NCI-H82 treated with DMSO at 0.1 percent for 48 hours (cell line): ENCODE measurements around the gene LTB.

Source experiments
- DNase-seq: peaks from one replicate; lab custom pipeline; 2025; ENCODE audit not compliant: unreplicated experiment; lab: John Stamatoyannopoulos, UW

Gene LTB

DNA sequence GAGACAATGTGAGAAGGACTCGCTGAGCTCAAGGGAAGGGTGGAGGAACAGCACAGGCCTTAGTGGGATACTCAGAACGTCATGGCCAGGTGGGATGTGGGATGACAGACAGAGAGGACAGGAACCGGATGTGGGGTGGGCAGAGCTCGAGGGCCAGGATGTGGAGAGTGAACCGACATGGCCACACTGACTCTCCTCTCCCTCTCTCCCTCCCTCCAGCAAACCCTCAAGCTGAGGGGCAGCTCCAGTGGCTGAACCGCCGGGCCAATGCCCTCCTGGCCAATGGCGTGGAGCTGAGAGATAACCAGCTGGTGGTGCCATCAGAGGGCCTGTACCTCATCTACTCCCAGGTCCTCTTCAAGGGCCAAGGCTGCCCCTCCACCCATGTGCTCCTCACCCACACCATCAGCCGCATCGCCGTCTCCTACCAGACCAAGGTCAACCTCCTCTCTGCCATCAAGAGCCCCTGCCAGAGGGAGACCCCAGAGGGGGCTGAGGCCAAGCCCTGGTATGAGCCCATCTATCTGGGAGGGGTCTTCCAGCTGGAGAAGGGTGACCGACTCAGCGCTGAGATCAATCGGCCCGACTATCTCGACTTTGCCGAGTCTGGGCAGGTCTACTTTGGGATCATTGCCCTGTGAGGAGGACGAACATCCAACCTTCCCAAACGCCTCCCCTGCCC is 5.2 kb downstream of the LTB start:
- DNase-seq, result no peak

GRCh38 chr6:31575952-31576685 is 6.1 kb downstream of the LTB start:
- DNase-seq, result no peak

DNA sequence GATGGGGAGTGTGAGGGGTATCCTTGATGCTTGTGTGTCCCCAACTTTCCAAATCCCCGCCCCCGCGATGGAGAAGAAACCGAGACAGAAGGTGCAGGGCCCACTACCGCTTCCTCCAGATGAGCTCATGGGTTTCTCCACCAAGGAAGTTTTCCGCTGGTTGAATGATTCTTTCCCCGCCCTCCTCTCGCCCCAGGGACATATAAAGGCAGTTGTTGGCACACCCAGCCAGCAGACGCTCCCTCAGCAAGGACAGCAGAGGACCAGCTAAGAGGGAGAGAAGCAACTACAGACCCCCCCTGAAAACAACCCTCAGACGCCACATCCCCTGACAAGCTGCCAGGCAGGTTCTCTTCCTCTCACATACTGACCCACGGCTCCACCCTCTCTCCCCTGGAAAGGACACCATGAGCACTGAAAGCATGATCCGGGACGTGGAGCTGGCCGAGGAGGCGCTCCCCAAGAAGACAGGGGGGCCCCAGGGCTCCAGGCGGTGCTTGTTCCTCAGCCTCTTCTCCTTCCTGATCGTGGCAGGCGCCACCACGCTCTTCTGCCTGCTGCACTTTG is 6.8 kb downstream of the LTB start, which contains the start of gene TNF:
Gene TNF, plus strand, starts transcription at position 231 of the 567 bp plus-strand sequence. Its CDS starts 177 bp downstream, at position 408.
- DNase-seq, result no peak

GRCh38 chr6:31574106-31575061 is 7.8 kb downstream of the LTB start:
- DNase-seq, result no peak

GRCh38 chr6:31573239-31574105 is 8.8 kb downstream of the LTB start:
- no peak for DNase-seq

DNA sequence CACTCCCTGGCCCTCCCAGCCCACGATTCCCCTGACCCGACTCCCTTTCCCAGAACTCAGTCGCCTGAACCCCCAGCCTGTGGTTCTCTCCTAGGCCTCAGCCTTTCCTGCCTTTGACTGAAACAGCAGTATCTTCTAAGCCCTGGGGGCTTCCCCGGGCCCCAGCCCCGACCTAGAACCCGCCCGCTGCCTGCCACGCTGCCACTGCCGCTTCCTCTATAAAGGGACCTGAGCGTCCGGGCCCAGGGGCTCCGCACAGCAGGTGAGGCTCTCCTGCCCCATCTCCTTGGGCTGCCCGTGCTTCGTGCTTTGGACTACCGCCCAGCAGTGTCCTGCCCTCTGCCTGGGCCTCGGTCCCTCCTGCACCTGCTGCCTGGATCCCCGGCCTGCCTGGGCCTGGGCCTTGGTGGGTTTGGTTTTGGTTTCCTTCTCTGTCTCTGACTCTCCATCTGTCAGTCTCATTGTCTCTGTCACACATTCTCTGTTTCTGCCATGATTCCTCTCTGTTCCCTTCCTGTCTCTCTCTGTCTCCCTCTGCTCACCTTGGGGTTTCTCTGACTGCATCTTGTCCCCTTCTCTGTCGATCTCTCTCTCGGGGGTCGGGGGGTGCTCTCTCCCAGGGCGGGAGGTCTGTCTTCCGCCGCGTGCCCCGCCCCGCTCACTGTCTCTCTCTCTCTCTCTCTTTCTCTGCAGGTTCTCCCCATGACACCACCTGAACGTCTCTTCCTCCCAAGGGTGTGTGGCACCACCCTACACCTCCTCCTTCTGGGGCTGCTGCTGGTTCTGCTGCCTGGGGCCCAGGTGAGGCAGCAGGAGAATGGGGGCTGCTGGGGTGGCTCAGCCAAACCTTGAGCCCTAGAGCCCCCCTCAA is 9.9 kb downstream of the LTB start, which contains the start of gene LTA:
Gene LTA, plus strand, starts transcription at position 249 of the 871 bp plus-strand sequence. Its CDS starts 454 bp downstream, at position 703.
- no peak for DNase-seq

GRCh38 chr6:31569861-31570536 is 12.2 kb downstream of the LTB start:
- DNase-seq, result no peak

GRCh38 chr6:31568537-31568961 is 13.7 kb downstream of the LTB start:
- DNase-seq, result no peak

DNA sequence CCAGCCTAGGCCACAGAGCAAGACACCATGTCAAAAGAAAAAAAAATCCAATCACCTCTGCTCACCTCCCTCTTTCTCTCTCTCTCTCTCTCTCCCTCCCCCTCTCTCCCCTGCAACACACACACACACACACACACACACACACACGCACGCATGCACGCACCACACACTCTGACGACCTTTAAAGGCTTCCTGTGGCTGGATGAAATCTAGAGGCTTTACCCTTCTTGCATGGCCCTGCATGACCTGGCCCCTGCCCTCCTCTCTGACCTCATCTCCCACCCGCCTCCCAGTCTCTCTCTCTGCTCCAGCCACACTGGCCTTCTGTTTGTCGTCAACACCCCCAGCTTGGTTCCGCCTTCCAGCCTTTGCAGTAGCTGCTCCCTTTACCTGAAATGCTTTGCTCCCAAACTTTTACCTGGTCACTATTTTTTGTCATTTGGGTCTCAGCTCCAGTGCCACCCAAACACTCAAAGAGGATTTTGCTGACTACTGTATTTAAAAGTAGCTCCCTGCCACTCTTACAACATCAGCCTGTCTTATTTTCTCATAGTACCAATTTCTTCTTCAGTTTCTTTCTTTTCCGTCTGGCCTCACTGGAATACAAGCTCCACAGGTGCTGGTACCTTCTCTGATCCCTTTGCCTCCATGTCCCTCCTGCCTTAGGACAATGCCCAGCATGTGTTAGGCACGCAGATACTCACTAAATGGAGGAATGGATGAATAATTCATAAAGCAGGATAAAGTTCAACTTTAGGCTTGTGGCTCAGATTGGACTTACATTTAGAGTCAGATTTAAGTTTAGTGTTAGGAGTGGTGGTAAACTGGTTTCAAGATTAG is 14.5 kb downstream of the LTB start:
- no peak for DNase-seq

GRCh38 chr6:31560697-31561058 is 21.5 kb downstream of the LTB start:
- DNase-seq, result no peak

DNA sequence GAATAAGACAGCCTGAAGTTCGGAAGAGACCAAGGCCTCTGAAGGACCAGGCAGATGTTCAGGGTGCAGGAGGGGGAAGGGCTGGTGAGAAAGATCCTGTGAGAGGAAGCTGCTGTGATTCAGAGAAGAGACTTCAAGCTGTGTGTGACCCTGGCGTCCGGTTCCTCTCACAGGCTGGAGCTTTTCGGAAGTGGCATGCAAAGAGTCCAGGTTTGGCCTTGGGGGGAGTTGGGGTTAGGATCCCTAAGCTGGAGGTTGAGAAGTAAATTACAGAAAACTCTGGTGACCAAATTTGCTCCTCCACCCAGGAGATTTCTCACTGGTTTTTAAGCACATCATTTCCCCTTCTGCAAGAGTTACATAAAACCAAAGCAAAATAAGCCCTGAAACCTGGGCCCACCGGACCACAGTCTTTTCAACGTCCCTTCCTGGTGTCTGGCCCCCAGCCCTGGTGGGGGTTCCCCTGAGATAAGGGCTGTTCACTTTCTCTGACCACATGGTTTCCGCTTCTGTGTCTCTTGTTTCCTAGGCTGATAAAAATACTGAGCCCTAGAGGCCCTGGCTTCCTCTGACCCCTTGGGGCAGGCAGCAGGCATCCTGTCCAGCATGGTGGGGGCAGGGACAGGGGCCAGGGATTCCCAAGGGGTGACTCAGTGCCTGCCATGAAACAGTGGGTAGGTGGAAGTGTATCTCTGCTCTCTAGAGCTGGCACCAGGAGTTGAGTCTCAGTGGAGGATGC is 22.1 kb downstream of the LTB start:
- DNase-seq, result no peak

DNA sequence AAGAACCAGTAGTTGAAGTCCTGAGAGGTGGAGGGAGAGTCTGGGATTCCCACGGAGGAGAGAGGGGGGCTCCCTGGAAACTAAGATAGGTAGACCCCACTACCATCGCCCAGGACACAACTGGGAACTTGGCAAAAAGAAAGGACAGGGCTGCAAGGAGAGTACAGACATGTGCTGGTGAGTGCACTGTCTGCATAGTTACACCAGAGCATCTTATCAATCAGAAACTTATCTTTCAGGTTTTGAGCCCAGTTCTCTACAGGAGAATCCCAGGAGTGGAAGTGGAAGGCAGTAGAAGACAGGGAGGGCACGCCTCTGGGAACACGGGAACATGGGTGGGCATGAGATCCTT is 22.6 kb downstream of the LTB start:
- no peak for DNase-seq

DNA sequence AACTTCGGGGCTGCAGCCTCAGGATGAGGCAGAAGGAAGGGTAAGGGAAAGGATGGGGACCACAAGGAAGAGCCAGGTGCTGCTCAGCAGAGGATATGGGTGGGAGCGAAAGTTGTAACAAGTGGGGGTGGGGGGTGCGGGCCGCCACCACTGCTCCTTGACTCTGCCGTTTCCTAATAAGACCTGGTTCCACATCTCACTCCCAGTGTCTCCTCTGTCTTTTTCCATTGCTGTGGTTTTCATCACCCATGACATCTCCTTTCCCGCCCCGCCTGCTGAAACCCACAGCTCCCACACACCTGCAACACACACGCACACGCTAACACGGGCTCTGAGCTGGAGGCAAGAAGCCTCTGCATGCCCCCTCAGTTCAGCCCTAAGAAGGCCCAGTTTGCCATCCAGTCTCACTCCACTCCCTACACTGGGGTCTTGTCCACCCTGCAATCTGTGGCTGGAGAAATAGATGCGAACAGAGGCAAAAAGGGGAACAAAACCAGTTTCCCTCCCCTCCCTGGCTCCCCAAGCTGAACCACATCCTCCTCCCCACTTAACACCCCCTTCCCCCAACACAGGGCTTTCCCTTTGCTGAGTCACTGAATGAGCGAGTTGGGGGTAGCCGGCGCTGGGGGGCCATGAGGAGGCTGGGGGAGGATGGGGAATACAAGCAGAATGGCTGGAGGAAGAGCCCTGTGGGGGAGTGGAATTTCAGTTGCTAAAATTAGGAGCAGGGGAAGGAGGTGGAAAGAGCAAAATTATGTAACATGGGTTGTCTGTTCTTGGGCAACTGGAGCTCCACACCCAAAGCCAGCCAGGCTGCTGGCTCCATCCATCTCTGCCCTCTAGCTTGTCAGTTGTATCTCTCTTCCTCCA is 23.4 kb downstream of the LTB start:
- no peak for DNase-seq

- no peak for DNase-seq
Observed at GRCh38 chr6:31558318-31558625, 24.0 kb downstream of the LTB start.

DNA sequence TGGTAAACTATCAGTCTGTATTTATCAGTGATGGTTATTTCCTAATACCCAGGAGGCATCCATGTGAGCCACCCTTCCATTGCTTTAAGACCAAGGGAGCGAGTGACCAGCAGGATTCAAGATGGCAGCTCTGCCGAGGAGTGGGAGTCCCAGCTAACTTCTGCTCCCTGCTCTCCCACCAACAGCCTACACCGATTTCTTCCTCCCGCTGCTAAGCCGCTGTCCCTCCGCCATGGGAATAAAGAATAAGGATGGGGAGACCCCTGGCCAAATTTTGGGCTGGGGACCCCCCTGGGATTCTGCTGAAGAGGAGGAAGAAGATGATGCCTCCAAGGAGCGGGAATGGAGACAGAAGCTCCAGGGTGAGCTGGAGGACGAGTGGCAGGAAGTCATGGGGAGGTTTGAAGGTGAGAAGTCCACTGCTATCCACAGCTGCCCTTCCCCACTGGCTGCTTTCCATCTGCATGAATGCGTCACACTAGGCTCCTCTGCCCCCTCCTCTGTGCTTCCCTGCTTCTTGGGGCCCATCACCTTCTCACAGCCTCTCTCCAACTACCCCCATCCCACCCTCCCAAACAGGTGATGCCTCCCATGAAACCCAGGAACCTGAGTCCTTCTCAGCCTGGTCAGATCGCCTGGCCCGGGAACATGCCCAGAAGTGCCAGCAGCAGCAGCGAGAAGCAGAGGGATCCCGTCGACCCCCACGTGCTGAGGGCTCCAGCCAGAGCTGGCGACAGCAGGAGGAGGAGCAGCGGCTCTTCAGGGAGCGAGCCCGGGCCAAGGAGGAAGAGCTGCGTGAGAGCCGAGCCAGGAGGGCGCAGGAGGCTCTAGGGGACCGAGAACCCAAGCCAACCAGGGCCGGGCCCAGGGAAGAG is 24.5 kb downstream of the LTB start:
- DNase-seq, result no peak
